CD4-positive, alpha-beta T cell treated with Interleukin-4 for 1 hour (primary cell): ENCODE data around the gene DCTD.

Experiments used
- DNase-seq, 2 donors: peaks; one replicate each; pipeline ENCODE4 v3.0.0-alpha.2; 2020 to 2022

The DCTD gene

GRCh38 chr4:182888891-182889290 lies 28.3 kb downstream of the DCTD start:
- DNase-seq = no peak

GRCh38 chr4:182886768-182887167 lies 30.4 kb downstream of the DCTD start:
- no peak for DNase-seq

- no peak for DNase-seq
Observed at GRCh38 chr4:182886205-182886604, 31.0 kb downstream of the DCTD start.

DNA sequence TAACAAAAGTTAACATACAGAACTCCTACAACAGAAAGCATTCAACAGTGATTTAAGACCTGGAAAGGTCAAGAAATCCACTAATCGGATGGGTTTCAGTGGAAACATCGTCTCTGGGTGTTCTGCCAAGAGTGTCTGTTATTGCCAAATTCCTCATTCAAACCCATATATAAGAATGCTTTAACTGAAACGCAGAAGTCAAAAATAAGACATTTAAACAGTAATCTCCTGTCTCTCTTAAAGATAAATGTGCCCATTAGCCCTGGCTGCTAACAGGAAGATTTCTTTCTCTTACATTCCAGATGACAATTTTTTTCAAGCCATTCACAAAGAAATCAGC lies 31.5 kb downstream of the DCTD start:
- DNase-seq = no peak

DNA sequence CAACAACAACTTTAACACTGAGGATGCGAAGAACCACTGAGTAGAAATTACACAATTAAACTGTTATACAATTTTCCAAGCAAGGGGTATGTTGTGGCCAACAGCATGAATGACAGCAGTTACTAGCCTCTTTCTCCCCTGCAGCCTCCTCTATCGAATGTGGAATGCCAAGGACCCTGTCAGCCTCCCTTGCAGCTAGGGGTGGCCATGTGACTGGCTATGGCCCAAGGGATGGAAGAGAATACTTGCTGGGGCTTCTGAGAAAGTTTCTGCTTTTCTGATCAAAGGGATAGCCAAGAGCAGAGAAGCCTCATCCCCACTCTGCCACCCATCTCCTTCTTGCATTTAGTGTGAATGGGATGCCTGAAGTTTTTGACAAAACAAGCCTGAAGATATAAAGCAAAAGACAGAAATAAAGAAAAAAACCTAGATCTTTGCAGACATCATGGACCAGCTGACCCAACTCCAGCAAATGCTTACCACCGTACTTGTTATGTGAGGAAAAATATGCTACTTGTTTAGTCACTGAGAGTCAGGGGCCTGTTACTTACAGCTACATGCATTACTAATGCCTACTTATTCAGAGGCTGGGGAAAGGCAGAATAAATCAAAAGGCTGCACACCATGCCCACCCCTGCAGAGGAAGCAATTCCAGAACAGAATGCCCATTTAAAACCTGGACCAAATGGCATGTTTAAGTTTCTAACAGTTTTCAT lies 32.0 kb downstream of the DCTD start:
- DNase-seq = no peak

DNA sequence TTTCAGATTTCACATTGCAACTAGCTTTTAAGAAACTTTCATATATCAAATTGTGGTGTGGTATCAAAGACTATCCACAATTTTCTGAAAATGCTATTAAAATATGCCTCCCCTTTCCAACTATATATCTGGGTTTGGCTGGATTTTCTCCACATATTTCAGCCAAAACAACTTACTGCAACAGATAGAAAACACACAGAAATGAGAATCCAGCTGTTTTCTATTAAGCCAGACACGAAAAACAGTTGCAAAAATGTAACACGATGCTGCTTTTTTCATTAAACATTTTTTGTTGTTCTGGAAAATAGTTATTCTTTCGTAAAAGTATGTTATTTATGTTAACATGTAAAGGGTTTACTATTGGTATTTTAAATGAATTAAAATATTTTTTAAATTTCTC lies 33.1 kb downstream of the DCTD start:
- no peak for DNase-seq

DNA sequence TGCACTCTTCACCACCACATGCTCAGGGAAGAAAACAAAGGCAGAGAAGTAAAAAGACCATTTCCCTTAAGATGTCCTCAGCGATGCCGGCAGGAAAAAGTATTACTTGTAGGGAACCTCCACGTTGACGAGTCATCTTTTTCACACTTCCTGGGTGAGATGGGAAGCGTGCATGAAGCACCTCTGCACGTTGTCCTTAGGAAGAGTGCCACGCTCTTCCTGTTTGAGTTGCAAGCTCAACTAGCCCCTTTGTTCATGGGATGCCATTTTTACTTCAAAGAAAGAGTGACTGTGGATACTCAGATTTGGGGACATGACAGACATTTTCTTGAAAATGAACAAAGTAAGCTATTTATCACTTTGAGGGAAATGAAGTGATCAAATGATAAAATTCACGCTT lies 33.8 kb downstream of the DCTD start:
- no peak for DNase-seq

DNA sequence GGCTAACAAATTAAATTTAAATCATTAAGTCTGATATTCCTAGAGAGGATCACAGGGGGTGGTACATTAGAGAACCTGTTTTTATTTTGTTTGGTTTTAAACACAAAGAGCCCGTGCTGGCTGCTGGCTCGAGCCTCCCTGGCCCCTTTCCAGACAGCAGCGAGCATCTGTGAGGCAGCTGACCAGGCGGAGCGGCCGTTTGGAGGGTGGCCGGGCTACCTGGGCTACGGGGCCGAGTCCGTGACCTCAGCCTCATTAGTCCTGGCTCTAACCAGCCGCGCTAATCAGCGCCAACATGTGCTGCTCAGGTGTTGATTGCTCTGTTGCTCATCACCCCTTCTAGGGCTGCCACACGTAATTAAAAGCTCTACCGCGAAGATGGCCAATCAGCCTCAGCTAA lies 35.3 kb downstream of the DCTD start:
- DNase-seq = no peak

- DNase-seq = no peak
Observed at GRCh38 chr4:182880387-182881356, 36.5 kb downstream of the DCTD start.

DNA sequence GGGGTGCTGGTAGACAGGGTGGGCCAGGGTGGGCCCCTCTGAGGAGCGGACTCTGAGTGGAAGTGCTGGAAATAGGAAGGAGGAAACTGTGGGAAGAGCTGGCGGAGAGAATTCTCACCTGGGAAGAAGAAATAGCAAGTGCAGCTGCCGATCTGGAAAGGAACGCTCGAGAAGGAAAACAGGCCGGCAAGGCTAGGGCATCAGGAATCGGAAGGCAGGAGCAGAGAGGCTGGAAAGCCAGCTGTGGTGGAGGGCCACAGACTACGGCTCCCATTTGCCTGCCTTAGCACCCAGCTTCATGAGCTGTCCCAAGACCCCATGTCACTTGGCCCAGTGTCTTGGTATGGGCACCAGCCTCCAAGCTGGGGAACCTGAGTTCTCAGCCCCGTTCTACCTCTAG lies 37.3 kb downstream of the DCTD start:
- DNase-seq = no peak

- DNase-seq = no peak
Observed at GRCh38 chr4:182878633-182879495, 38.3 kb downstream of the DCTD start.

GRCh38 chr4:182877326-182877883 lies 39.8 kb downstream of the DCTD start:
- no peak for DNase-seq

- no peak for DNase-seq
Observed at GRCh38 chr4:182876427-182876826, 40.8 kb downstream of the DCTD start.

DNA sequence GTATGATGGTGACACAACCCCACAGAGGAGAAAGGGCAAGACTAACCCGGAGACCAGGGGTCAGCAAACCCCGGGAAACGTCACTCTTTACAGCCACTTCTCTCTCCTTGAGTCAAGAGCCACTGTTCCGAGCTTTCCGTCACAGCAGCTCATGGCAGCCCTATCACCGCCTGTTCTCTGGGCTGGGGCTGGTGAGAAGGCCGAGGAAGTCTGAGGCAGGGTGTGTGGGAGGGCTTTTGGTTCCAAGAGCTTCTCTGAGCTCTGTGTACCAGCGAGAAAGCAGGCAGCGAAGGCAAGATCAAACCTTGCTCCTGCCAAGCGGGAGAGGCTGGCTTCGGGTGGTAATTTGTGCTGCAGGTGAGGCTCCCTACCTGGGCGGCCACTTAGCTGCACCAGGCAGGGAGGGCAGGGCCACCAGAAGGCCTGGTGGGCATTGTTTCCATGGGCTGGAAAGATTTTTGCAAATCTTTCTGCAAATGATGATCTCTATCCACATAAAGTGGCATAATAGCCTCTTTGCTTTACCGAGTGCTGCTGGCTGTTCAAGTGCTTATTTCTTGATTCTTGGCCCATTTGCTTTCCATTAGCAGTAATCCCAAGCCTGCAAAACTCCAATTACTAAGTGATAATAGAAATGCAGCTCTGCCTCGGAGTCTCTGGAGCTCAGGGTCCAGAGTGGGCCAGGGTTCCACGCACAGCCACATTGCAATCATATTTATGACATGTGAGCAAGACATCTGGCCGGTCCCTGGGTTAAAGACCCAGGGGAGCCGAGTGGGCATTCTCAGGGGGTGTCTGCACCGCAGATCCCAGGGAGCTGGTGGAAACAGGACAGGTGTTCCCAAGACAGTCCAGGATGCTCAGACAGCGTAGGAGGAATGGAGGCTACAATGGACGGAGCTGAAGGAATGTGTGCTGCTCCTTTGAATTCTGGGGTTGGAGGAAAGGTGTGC lies 41.5 kb downstream of the DCTD start:
- no peak for DNase-seq

GRCh38 chr4:182874797-182875345 lies 42.3 kb downstream of the DCTD start:
- no peak for DNase-seq

DNA sequence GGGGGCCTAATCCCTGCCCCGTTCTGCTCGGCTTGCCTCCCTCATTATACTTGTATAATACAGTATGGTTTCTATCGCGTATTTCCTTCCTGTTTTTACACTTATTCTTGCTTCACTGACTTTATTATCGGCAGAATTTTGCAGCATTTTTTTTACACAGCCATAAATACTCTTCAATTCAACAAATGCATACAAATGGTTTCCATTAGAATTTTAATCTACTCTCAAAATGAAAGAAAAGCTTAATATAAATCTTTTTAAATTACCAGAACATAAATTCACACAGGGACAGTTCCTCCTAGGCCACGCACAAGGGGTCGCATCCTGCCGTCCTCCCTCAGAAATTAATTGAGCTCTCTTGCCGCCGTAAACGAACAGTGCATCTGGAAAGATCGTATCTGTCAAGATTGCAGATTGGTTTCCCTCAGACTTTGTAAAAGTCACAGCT lies 42.9 kb downstream of the DCTD start:
- no peak for DNase-seq

DNA sequence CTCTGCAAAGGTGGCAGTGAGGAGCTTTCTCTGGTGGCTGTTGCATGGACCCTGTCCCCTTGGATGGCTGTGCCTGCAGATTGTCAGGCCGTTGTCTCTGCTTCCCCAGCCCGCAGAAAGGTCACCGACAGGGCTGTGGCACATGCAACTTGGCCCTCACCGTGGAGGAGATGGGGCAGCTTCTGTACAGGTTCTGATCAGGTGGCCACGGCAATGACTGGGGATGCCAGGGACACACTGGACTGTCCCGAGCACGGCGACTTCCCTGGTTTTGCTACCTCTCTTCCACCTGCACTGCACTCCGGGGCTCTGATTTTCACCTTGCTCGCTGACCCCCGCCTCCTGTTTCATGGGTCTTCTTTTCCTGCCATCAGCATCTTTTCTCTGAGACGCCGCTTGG lies 43.5 kb downstream of the DCTD start:
- DNase-seq = no peak

- DNase-seq = no peak
Observed at GRCh38 chr4:182873289-182873688, 43.9 kb downstream of the DCTD start.

- DNase-seq = no peak
Observed at GRCh38 chr4:182872886-182873285, 44.3 kb downstream of the DCTD start.

DNA sequence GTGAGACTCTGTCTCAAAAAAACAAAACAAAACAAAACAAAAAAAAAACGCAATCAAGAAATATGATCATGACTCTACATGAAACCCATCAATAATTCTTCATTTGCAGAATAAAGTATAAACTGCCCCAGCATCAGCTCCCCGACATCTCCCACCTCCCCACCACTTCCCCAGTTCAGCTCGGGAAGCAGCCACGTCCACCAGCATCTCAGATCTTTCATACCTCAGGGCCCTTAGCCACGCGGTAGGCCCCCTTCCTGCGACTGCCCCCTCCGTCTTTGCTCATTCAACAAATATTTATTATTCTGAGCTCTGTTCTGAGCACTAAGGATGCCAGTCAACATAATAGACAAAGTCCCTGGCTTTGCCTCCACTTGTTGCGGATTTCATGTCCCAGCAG lies 45.6 kb downstream of the DCTD start:
- DNase-seq = no peak

DNA sequence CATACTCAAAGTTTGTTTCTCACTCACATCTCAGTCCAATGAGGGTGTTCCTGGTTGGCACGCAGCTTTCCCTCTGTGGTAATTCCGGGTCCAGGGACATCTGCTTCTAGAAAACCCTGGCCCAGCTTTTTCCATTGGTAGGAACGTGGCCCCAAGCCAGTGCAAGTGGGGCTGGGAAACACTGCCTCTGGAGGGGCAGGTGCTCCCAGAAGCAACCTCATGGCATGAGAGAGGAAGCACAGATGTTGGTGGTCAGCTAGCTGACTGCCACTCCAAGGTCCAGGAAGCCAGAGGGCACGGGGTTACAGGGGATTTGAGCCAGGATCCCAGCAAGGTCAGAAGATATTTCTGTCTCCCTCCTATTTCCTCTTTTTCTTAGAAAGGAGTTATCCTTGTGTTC lies 47.5 kb downstream of the DCTD start:
- DNase-seq = no peak
